22Rv1 (cell line): ENCODE results near the gene RPL11.
"Not testable (repeated sequence)": the region's sequence is repeated elsewhere in the genome, so short reads cannot be mapped to it uniquely, and the experiment has no call there.

ENCODE experiments used
- H3K27ac ChIP-seq: fragments of 450-650 bp; 2 replicates; pipeline ENCODE4 v1.5.1; 2017
- CTCF ChIP-seq: fragments of 450-650 bp; IDR thresholded peaks from 2 replicates; pipeline ENCODE4 v1.5.1; 2017; ENCODE audit warnings: mild to moderate bottlenecking
- ZFX ChIP-seq: fragments of 450-650 bp; IDR thresholded peaks from 2 replicates; pipeline ENCODE4 v1.6.1; 2017; ENCODE audit warnings: antibody characterized with exemption, borderline replicate concordance

The RPL11 gene

GRCh38 chr1:23691499-23692307 is at the start of gene RPL11:
TSS of gene RPL11 (plus strand) at chr1:23691806. CDS start at chr1:23691824, 18 bp downstream.
- TF ChIP-seq CTCF (peak; percentile 84), ZFX (no peak)
- peak within 1 kb of the TSS; percentile 77 for H3K27ac ChIP-seq

- no peak for TF ChIP-seq CTCF
- no peak for TF ChIP-seq ZFX
- no peak overlapping the region for H3K27ac ChIP-seq
These were observed 47.7 kb upstream of the RPL11 start for GRCh38 chr1:23643736-23644554.

GRCh38 chr1:23644555-23644866 is 47.1 kb upstream of the RPL11 start:
- no peak overlapping the region for H3K27ac ChIP-seq
- TF ChIP-seq CTCF (no peak), ZFX (no peak)

GRCh38 chr1:23645338-23645737 is 46.3 kb upstream of the RPL11 start:
- TF ChIP-seq CTCF (no peak), ZFX (no peak)
- H3K27ac ChIP-seq: no peak overlapping the region

GRCh38 chr1:23646091-23646490 is 45.5 kb upstream of the RPL11 start:
- no peak overlapping the region for H3K27ac ChIP-seq
- TF ChIP-seq ZFX (no peak), CTCF (no peak)

GRCh38 chr1:23646541-23646940 is 45.1 kb upstream of the RPL11 start:
- TF ChIP-seq CTCF (no peak), ZFX (no peak)
- H3K27ac ChIP-seq: no peak overlapping the region

- TF ChIP-seq CTCF (no peak), ZFX (no peak)
- no peak overlapping the region for H3K27ac ChIP-seq
These were observed 43.0 kb upstream of the RPL11 start for GRCh38 chr1:23648576-23648975.

- H3K27ac ChIP-seq: not testable (repeated sequence)
These were observed 42.4 kb upstream of the RPL11 start for GRCh38 chr1:23649157-23649556.
